Endodermal cell (in vitro differentiated cells): ENCODE data around the gene SCAMP1. TPM values are rescaled to one million over a fixed set of nuclear protein-coding genes. Genes with fewer than 3 reads are reported as not detected.

Experiments used
- DNase-seq: peaks from one replicate; pipeline ENCODE4 v3.0.0-alpha.2; 2017
- H3K27ac ChIP-seq: 2 replicates; pipeline ENCODE4 v1.5.1; 2013; ENCODE audit warnings: mild to moderate bottlenecking, low read depth, low read length, moderate library complexity
- H3K27me3 ChIP-seq: 2 replicates; pipeline ENCODE4 v1.6.1; 2013; ENCODE audit warnings: mild to moderate bottlenecking, low read length, moderate library complexity; ENCODE audit not compliant: insufficient read depth, control insufficient read depth, poor library complexity, severe bottlenecking
- H3K36me3 ChIP-seq: 2 replicates; pipeline ENCODE4 v1.7.0; 2013; ENCODE audit warnings: mild to moderate bottlenecking, low read length, moderate library complexity; ENCODE audit not compliant: control insufficient read depth, insufficient read depth
- H3K4me1 ChIP-seq: one replicate; pipeline ENCODE4 v1.7.0; 2013; ENCODE audit warnings: low read length; ENCODE audit not compliant: control insufficient read depth, insufficient read depth
- H3K4me3 ChIP-seq: 2 replicates; pipeline ENCODE4 v1.5.1; 2013; ENCODE audit warnings: mild to moderate bottlenecking, low read length, moderate library complexity
- H3K9ac ChIP-seq: 2 replicates; pipeline ENCODE4 v1.6.1; 2013; ENCODE audit warnings: mild to moderate bottlenecking, low read length, moderate library complexity; ENCODE audit not compliant: poor library complexity, severe bottlenecking; ENCODE audit errors: extremely low read depth
- H3K9me3 ChIP-seq: 2 replicates; pipeline ENCODE4 v1.6.1; 2013; ENCODE audit warnings: mild to moderate bottlenecking, low read length, moderate library complexity; ENCODE audit not compliant: control insufficient read depth
- H3K27ac Mint-ChIP-seq: 2 replicates; pipeline ENCODE4 v1.8.0; 2020; ENCODE audit warnings: mixed read lengths
- H3K27me3 Mint-ChIP-seq: 2 replicates; pipeline ENCODE4 v1.8.0; 2021; ENCODE audit warnings: mild to moderate bottlenecking, mixed read lengths; ENCODE audit not compliant: insufficient read depth
- H3K36me3 Mint-ChIP-seq: 2 replicates; pipeline ENCODE4 v1.8.0; 2020; ENCODE audit warnings: low read depth, mixed read lengths
- H3K4me1 Mint-ChIP-seq: 2 replicates; pipeline ENCODE4 v1.8.0; 2020; ENCODE audit warnings: mixed read lengths
- H3K4me3 Mint-ChIP-seq: 2 replicates; pipeline ENCODE4 v1.8.0; 2020; ENCODE audit warnings: mild to moderate bottlenecking, moderate library complexity, mixed read lengths
- H3K9me3 Mint-ChIP-seq: 2 replicates; pipeline ENCODE4 v1.8.0; 2020; ENCODE audit warnings: mild to moderate bottlenecking, mixed read lengths
- CTCF ChIP-seq: fragments of 200-600 bp; sonication (generic); conservative IDR thresholded peaks from 2 replicates; pipeline ENCODE4 v1.5.0; 2021; ENCODE audit warnings: antibody characterized with exemption, mild to moderate bottlenecking
- WGBS, 2 experiments: methylation state at CpG; one replicate each; pipeline versions ENCODE4 v1.1.5 to v1.1.7; 2013; ENCODE audit warnings: missing lambda C conversion rate in 2 of 2, mixed read lengths in 1 of 2; ENCODE audit not compliant: insufficient coverage in 1 of 2, insufficient read length in 1 of 2; 5-methylcytosine and 5-hydroxymethylcytosine counted together
- total RNA-seq, 2 donors: library from RNA; stranded (reverse); fragmentation: NEBNext Ultra II Directional in 1 of 2; extraction: Animal tissue kit (Norgen Biotek cat#: 25700) in 1 of 2; gene quantifications; 2 replicates in 1 of 2; 3 replicates in 1 of 2; pipeline ENCODE4 v1.2.1, GENCODE V29; 2021

SCAMP1 gene
- total RNA-seq, 2 donors from 2014 or later = 53.3 to 56.4 TPM

DNA sequence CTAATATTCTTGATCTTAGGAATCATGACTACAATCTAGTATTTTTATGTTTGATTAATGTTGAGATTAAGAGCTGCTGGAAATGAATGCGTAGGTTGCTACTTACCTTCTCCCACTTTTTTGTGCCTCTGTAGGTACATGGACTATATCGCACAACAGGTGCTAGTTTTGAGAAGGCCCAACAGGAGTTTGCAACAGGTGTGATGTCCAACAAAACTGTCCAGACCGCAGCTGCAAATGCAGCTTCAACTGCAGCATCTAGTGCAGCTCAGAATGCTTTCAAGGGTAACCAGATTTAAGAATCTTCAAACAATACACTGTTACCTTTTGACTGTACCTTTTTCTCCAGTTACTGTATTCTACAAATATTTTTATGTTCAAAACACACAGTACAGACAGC lies 115.0 kb downstream of the SCAMP1 start:
- H3K4me1 Mint-ChIP-seq = no peaks in the 10 kb centered on the region
- TF ChIP-seq CTCF = no peak
- H3K27me3 ChIP-seq = no peaks in the 10 kb centered on the region
- H3K4me3 Mint-ChIP-seq = no peak overlapping the region
- no peak overlapping the region for H3K4me3 ChIP-seq
- no peaks in the 10 kb centered on the region for H3K9me3 Mint-ChIP-seq
- H3K27me3 Mint-ChIP-seq = no peaks in the 10 kb centered on the region
- WGBS, 2 experiments = 94 to 100% methylated on average over 3 of the region's 3 CpGs
- peaks cover 8% of the 10 kb centered on the region for H3K36me3 ChIP-seq
- H3K27ac Mint-ChIP-seq = no peak overlapping the region
- DNase-seq = no peak
- no peak overlapping the region for H3K9ac ChIP-seq
- H3K36me3 Mint-ChIP-seq = peaks cover 5% of the 10 kb centered on the region
- H3K27ac ChIP-seq = no peak overlapping the region
- H3K4me1 ChIP-seq = no peaks in the 10 kb centered on the region
- no peaks in the 10 kb centered on the region for H3K9me3 ChIP-seq

- Histone ChIP-seq H3K4me3 (no peak overlapping the region), H3K4me1 (no peaks in the 10 kb centered on the region), H3K27me3 (no peaks in the 10 kb centered on the region), H3K9me3 (no peaks in the 10 kb centered on the region), H3K9ac (no peak overlapping the region), H3K36me3 (peaks cover 8% of the 10 kb centered on the region), H3K27ac (no peak overlapping the region)
- Mint-ChIP-seq H3K4me3 (no peak overlapping the region), H3K36me3 (peaks cover 5% of the 10 kb centered on the region), H3K4me1 (no peaks in the 10 kb centered on the region), H3K27ac (no peak overlapping the region), H3K9me3 (no peaks in the 10 kb centered on the region), H3K27me3 (no peaks in the 10 kb centered on the region)
- TF ChIP-seq CTCF = no peak
- DNase-seq = no peak
- 94 to 100% methylated on average over 1 of the region's 1 CpG for WGBS, 2 experiments
Observed at GRCh38 chr5:78476795-78477194, 116.4 kb downstream of the SCAMP1 start.

DNA sequence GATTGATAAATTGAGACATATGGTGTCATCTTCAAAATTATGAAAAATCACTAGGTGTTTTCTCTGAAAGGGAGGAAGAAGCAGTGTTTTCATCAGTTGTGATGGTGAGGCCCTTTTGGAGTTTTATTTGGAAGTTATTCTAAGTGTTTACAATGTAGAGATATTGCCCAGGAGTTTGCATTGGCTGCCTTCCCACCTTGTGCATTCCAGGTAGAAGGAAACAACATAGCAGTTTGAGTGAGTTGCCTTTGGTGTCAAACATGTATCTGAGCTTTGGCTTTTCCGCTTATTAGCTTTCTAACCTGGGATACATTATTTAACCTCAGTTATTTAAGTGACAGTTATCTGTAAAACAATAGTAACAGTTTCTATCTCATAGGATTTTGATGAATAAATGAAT lies 122.5 kb downstream of the SCAMP1 start:
- no peaks in the 10 kb centered on the region for H3K9me3 ChIP-seq
- Mint-ChIP-seq H3K4me1 (no peaks in the 10 kb centered on the region), H3K36me3 (peaks cover 26% of the 10 kb centered on the region), H3K4me3 (no peak overlapping the region), H3K9me3 (no peaks in the 10 kb centered on the region), H3K27ac (no peak overlapping the region), H3K27me3 (no peaks in the 10 kb centered on the region)
- H3K4me1 ChIP-seq = no peaks in the 10 kb centered on the region
- no peak overlapping the region for H3K27ac ChIP-seq
- no peak overlapping the region for H3K4me3 ChIP-seq
- no peak overlapping the region for H3K9ac ChIP-seq
- no peak for DNase-seq
- peaks cover 51% of the 10 kb centered on the region for H3K36me3 ChIP-seq
- WGBS, 2 experiments = 100% methylated on average over 1 of the region's 1 CpG
- no peak for TF ChIP-seq CTCF
- H3K27me3 ChIP-seq = no peaks in the 10 kb centered on the region
